Neural cell (in vitro differentiated cells): ENCODE results near the gene DCUN1D2. TPM values are rescaled to one million over a fixed set of nuclear protein-coding genes. Genes with fewer than 3 reads are reported as not detected.

Source experiments
- H2AFZ ChIP-seq: fragments of 200-600, 300-800 bp; sonication (generic), shearing (Covaris generic); 2 replicates; pipeline ENCODE4 v1.6.0; 2014; ENCODE audit warnings: low read depth, mild to moderate bottlenecking, antibody characterized with exemption, low read length, moderate library complexity
- H3F3A ChIP-seq: fragments of 200-600 bp; shearing (Covaris generic); 2 replicates; pipeline ENCODE4 v1.6.1; 2016; ENCODE audit warnings: mild to moderate bottlenecking, moderate library complexity, mixed read lengths, antibody characterized with exemption, low read length; ENCODE audit not compliant: insufficient read depth, poor library complexity, severe bottlenecking
- H3K27ac ChIP-seq: fragments of 200-600, 300-800 bp; sonication (generic), shearing (Covaris generic); 2 replicates; pipeline ENCODE4 v1.5.1; 2014; ENCODE audit warnings: mild to moderate bottlenecking, low read length, moderate library complexity
- H3K27me3 ChIP-seq: fragments of 300-800, 200-600 bp; sonication (generic), shearing (Covaris generic); 2 replicates; pipeline ENCODE4 v1.6.0; 2014; ENCODE audit warnings: mild to moderate bottlenecking, low read depth, low read length, moderate library complexity; ENCODE audit not compliant: insufficient read depth
- H3K36me3 ChIP-seq: fragments of 300-800, 200-600 bp; sonication (generic), shearing (Covaris generic); 2 replicates; pipeline ENCODE4 v1.5.1; 2014; ENCODE audit warnings: mild to moderate bottlenecking, antibody characterized with exemption, low read length, moderate library complexity; ENCODE audit not compliant: insufficient read depth
- H3K4me2 ChIP-seq: fragments of 300-800, 200-600 bp; sonication (generic), shearing (Covaris generic); 2 replicates; pipeline ENCODE4 v1.6.0; 2014; ENCODE audit warnings: mild to moderate bottlenecking, low read length
- H3K4me3 ChIP-seq: fragments of 300-800, 200-600 bp; sonication (generic), shearing (Covaris generic); 2 replicates; pipeline ENCODE4 v1.5.1; 2014; ENCODE audit warnings: mild to moderate bottlenecking, low read length, moderate library complexity
- H3K79me2 ChIP-seq: fragments of 200-600 bp; shearing (Covaris generic); replicated peaks from 2 replicates; pipeline ENCODE4 v1.6.0; 2014; ENCODE audit warnings: mild to moderate bottlenecking, low read length, moderate library complexity; ENCODE audit not compliant: insufficient read depth
- H3K9ac ChIP-seq: fragments of 300-800, 200-600 bp; sonication (generic), shearing (Covaris generic); 2 replicates; pipeline ENCODE4 v1.6.1; 2016; ENCODE audit warnings: mild to moderate bottlenecking, low read length, mixed read lengths
- H3K9me2 ChIP-seq: fragments of 200-600 bp; shearing (Covaris generic); 2 replicates; pipeline ENCODE4 v1.6.1; 2016; ENCODE audit warnings: mild to moderate bottlenecking, low read length, mixed read lengths; ENCODE audit not compliant: insufficient read depth
- H3K9me3 ChIP-seq: fragments of 200-600, 300-800 bp; sonication (generic), shearing (Covaris generic); 2 replicates; pipeline ENCODE4 v1.6.1; 2016; ENCODE audit warnings: mild to moderate bottlenecking, mixed run types, low read length, moderate library complexity, mixed read lengths
- H4K20me1 ChIP-seq: fragments of 200-600 bp; shearing (Covaris generic); 2 replicates; pipeline ENCODE4 v1.6.1; 2016; ENCODE audit warnings: mild to moderate bottlenecking, mixed run types; ENCODE audit not compliant: insufficient read depth
- CTCF ChIP-seq: fragments of 450-650 bp; IDR thresholded peaks from 2 replicates; pipeline ENCODE4 v1.5.1; 2014; ENCODE audit warnings: antibody characterized with exemption, mild to moderate bottlenecking, moderate library complexity; ENCODE audit not compliant: poor library complexity, severe bottlenecking
- EP300 ChIP-seq: fragments of 450-650 bp; conservative IDR thresholded peaks from 2 replicates; pipeline ENCODE4 v1.6.1; 2014; ENCODE audit warnings: antibody characterized with exemption, mild to moderate bottlenecking, moderate library complexity; ENCODE audit not compliant: poor library complexity, severe bottlenecking
- EZH2 ChIP-seq: fragments of 200-600, 300-800 bp; shearing (Covaris generic), sonication (generic); IDR thresholded peaks from 2 replicates; pipeline ENCODE4 v1.6.1; 2014; ENCODE audit warnings: antibody characterized with exemption, low read length, borderline replicate concordance, mild to moderate bottlenecking; ENCODE audit not compliant: insufficient read depth, poor library complexity, severe bottlenecking
- MXI1 ChIP-seq: fragments of 450-650 bp; conservative IDR thresholded peaks from 2 replicates; pipeline ENCODE4 v1.6.1; 2014; ENCODE audit warnings: antibody characterized with exemption, mild to moderate bottlenecking; ENCODE audit not compliant: poor library complexity, severe bottlenecking
- POLR2AphosphoS5 ChIP-seq: IDR thresholded peaks from 2 replicates; pipeline ENCODE4 v1.6.1; 2012
- RAD21 ChIP-seq: fragments of 450-650 bp; conservative IDR thresholded peaks from 2 replicates; pipeline ENCODE4 v1.6.1; 2014; ENCODE audit warnings: antibody characterized with exemption, mild to moderate bottlenecking, moderate library complexity
- REST ChIP-seq: IDR thresholded peaks from 2 replicates; pipeline ENCODE4 v1.6.1; 2012; ENCODE audit warnings: borderline replicate concordance
- SMC3 ChIP-seq: fragments of 450-650 bp; conservative IDR thresholded peaks from 2 replicates; pipeline ENCODE4 v1.6.1; 2014; ENCODE audit warnings: antibody characterized with exemption, mild to moderate bottlenecking, moderate library complexity; ENCODE audit not compliant: poor library complexity
- TAF1 ChIP-seq: IDR thresholded peaks from 2 replicates; pipeline ENCODE4 v1.6.1; 2012; ENCODE audit warnings: low read depth
- polyA plus RNA-seq: library from polyadenylated mRNA; depleted of rRNA; stranded (reverse); fragments of >200 nt; gene quantifications from 2 replicates; pipeline ENCODE4 v1.2.3, GENCODE V29; 2014

The DCUN1D2 gene
- polyA plus RNA-seq, 1 donor from 2014 or later: 55.9 TPM

GRCh38 chr13:113415825-113416224 is 74.7 kb downstream of the DCUN1D2 start:
- H3K27me3 ChIP-seq: no peaks in the 10 kb centered on the region
- H3K27ac ChIP-seq: no peak overlapping the region
- no peaks in the 10 kb centered on the region for H3K9me3 ChIP-seq
- H3K79me2 ChIP-seq: no peaks in the 10 kb centered on the region
- no peaks in the 10 kb centered on the region for H3F3A ChIP-seq
- H4K20me1 ChIP-seq: no peaks in the 10 kb centered on the region
- H3K9me2 ChIP-seq: no peaks in the 10 kb centered on the region
- H3K9ac ChIP-seq: no peak overlapping the region
- H3K4me3 ChIP-seq: no peak overlapping the region
- no peaks in the 10 kb centered on the region for H3K36me3 ChIP-seq
- H2AFZ ChIP-seq: no peak overlapping the region
- no peak overlapping the region for H3K4me2 ChIP-seq
- no peak for TF ChIP-seq TAF1
- TF ChIP-seq EP300: no peak
- no peak for TF ChIP-seq MXI1
- TF ChIP-seq SMC3: no peak
- no peak for TF ChIP-seq CTCF
- TF ChIP-seq POLR2AphosphoS5: no peak
- no peak for TF ChIP-seq RAD21
- TF ChIP-seq EZH2: no peak
- TF ChIP-seq REST: no peak

GRCh38 chr13:113415032-113415431 is 75.5 kb downstream of the DCUN1D2 start:
- no peaks in the 10 kb centered on the region for H3K9me3 ChIP-seq
- no peaks in the 10 kb centered on the region for H3K79me2 ChIP-seq
- no peak overlapping the region for H3K4me3 ChIP-seq
- H3K27ac ChIP-seq: no peak overlapping the region
- TF ChIP-seq EZH2 (no peak), CTCF (no peak), SMC3 (no peak), EP300 (no peak), POLR2AphosphoS5 (no peak), TAF1 (no peak), MXI1 (no peak), RAD21 (no peak), REST (no peak)
- H3K4me2 ChIP-seq: no peak overlapping the region
- H3K36me3 ChIP-seq: no peaks in the 10 kb centered on the region
- no peaks in the 10 kb centered on the region for H4K20me1 ChIP-seq
- no peaks in the 10 kb centered on the region for H3K27me3 ChIP-seq
- no peak overlapping the region for H2AFZ ChIP-seq
- H3K9me2 ChIP-seq: no peaks in the 10 kb centered on the region
- H3F3A ChIP-seq: no peaks in the 10 kb centered on the region
- no peak overlapping the region for H3K9ac ChIP-seq
